Mononuclear cell (primary cell): Measurements from ENCODE around the gene TMEM98. TPM values are rescaled to one million over a fixed set of nuclear protein-coding genes. Genes with fewer than 3 reads are reported as not detected.
"Not testable (repeated sequence)": the region's sequence is repeated elsewhere in the genome, so short reads cannot be mapped to it uniquely, and the experiment has no call there.

Experiments used
- H3K27me3 ChIP-seq: 2 replicates; pipeline ENCODE4 v1.6.0; 2011; ENCODE audit warnings: low read length, control low read depth; ENCODE audit not compliant: insufficient read depth
- H3K4me1 ChIP-seq: 2 replicates; pipeline ENCODE4 v1.5.1; 2011; ENCODE audit warnings: mild to moderate bottlenecking, low read length, control low read depth; ENCODE audit not compliant: insufficient read depth
- H3K4me3 ChIP-seq: 2 replicates; pipeline ENCODE4 v1.5.1; 2011; ENCODE audit warnings: mild to moderate bottlenecking, low read length, moderate library complexity
- H3K9me3 ChIP-seq: 2 replicates; pipeline ENCODE4 v1.5.1; 2011; ENCODE audit warnings: low read depth, mild to moderate bottlenecking, control low read depth, low read length
- total RNA-seq: library from RNA; depleted of rRNA; stranded (reverse); fragments of >200 nt; gene quantifications from one replicate; pipeline ENCODE4 v1.2.3, GENCODE V29; 2012

TMEM98 gene
- total RNA-seq, 1 donor, result not detected

- peaks cover 15% of the 10 kb centered on the region for H3K27me3 ChIP-seq
- H3K4me1 ChIP-seq, result no peaks in the 10 kb centered on the region
- no peaks in the 10 kb centered on the region for H3K9me3 ChIP-seq
- no peak overlapping the region for H3K4me3 ChIP-seq
Measured at GRCh38 chr17:32904891-32905290, 23.1 kb upstream of the TMEM98 start.

DNA sequence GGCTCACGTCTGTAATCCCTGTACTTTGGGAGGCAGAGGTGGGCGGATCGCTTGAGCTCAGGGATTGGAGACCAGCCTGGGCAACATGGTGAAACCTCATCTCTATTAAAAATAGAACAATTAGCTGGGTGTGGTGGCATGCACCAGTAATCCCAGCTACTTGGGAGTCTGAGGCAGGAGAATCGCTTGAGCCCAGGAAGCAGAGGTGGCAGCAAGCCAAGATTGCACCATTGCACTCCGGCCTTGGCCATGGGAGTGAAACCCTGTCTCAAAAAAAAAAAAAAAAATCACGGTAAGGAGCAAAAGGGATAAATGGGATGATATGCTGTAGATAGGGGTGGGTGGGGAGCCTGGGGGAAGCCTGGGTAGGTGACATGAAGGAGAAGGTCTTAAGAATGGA lies 20.4 kb upstream of the TMEM98 start:
- Histone ChIP-seq H3K4me1 (no peaks in the 10 kb centered on the region), H3K9me3 (no peaks in the 10 kb centered on the region), H3K4me3 (no peak overlapping the region), H3K27me3 (peaks cover 15% of the 10 kb centered on the region)

DNA sequence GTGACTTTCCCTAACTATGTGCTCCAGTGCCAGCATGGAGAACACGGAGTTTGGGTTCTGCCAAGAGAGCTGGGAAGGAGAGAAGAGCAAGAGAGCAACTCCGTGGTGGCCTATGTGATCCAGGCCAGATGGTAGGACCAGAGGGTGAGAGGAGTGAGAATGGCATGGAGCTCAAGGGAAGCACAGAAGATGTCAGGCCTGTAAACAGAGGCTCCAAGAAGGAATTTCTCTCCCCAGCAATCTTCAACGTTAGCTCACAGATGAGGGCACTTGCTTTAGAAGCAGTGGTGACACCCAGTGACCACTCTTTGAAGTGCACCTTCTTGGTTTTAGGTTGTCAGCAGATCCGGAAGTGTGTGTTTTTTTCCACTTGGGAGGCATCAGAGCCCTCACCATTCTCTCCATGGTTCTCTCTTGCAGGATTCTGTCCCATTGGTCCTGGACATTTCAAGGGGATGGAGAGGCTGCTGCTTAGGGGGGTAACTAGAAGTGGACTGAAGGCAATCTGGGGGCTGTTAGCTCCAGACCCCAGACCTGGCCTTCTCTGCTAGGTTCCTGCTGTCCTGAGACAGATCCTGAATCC lies 18.1 kb upstream of the TMEM98 start:
- no peaks in the 10 kb centered on the region for H3K4me1 ChIP-seq
- no peaks in the 10 kb centered on the region for H3K9me3 ChIP-seq
- no peak overlapping the region for H3K4me3 ChIP-seq
- H3K27me3 ChIP-seq, result peaks cover 7% of the 10 kb centered on the region

- no peak overlapping the region for H3K4me3 ChIP-seq
- no peaks in the 10 kb centered on the region for H3K4me1 ChIP-seq
- peaks cover 1% of the 10 kb centered on the region for H3K27me3 ChIP-seq
- H3K9me3 ChIP-seq, result no peaks in the 10 kb centered on the region
Measured at GRCh38 chr17:32910769-32911168, 17.2 kb upstream of the TMEM98 start.

- Histone ChIP-seq H3K4me3 (no peak overlapping the region), H3K4me1 (no peaks in the 10 kb centered on the region)
Measured at GRCh38 chr17:32912218-32912897, 15.6 kb upstream of the TMEM98 start.

DNA sequence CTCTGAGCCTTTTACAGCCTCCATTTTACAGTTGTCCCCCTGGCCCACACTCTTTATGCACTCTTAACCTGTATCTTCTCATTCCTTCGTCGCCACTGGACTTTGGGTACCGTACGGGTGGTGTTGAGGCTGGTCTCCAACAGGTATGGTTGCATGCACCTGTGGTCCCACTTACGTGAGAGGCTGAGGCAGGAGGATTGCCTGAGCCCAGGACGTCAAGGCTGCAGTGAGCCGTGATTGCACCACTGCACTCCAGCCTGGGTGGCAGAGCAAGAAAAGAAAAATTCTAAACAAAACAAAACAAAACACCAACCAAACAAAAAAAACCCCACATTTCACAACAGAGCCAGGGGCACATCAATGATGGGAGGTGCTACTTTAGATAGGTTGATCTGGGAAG lies 14.4 kb upstream of the TMEM98 start:
- Histone ChIP-seq H3K4me1 (no peaks in the 10 kb centered on the region), H3K27me3 (no peaks in the 10 kb centered on the region), H3K4me3 (no peak overlapping the region), H3K9me3 (no peaks in the 10 kb centered on the region)

More at GRCh38 chr17:32912218-32912897, 15.6 kb upstream of the TMEM98 start:
- H3K9me3 ChIP-seq, result no peaks in the 10 kb centered on the region
- no peaks in the 10 kb centered on the region for H3K27me3 ChIP-seq

- no peaks in the 10 kb centered on the region for H3K4me1 ChIP-seq
- H3K27me3 ChIP-seq, result no peaks in the 10 kb centered on the region
- H3K4me3 ChIP-seq, result no peak overlapping the region
- H3K9me3 ChIP-seq, result no peaks in the 10 kb centered on the region
Measured at GRCh38 chr17:32914181-32914580, 13.8 kb upstream of the TMEM98 start.

GRCh38 chr17:32915245-32915644 lies 12.7 kb upstream of the TMEM98 start:
- Histone ChIP-seq H3K9me3 (no peaks in the 10 kb centered on the region), H3K27me3 (no peaks in the 10 kb centered on the region), H3K4me1 (no peaks in the 10 kb centered on the region), H3K4me3 (no peak overlapping the region)

DNA sequence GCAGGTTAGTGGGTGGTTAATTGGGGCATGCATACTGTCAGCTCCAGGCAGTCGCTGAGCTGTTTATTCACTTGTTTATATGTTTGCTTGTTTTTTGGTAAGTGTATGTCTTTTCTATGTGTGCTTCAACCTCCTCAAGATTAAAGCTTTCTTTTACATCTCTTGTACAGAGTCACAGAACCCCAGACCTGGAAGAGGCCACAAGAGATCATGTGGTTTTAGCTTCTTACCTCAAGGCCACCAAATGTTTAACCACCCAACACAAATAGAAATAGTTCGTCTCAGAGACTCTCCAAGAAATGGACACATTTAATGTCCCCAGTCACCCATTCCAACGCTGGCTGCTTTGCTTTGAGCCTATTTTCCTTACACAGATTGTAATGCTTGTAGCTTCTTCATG lies 11.8 kb upstream of the TMEM98 start:
- Histone ChIP-seq H3K4me1 (no peaks in the 10 kb centered on the region), H3K4me3 (no peak overlapping the region), H3K27me3 (no peaks in the 10 kb centered on the region), H3K9me3 (no peaks in the 10 kb centered on the region)

- Histone ChIP-seq H3K27me3 (no peaks in the 10 kb centered on the region), H3K4me3 (no peak overlapping the region), H3K4me1 (no peaks in the 10 kb centered on the region), H3K9me3 (no peaks in the 10 kb centered on the region)
Measured at GRCh38 chr17:32917081-32917480, 10.9 kb upstream of the TMEM98 start.

GRCh38 chr17:32917842-32918241 lies 10.1 kb upstream of the TMEM98 start:
- H3K4me3 ChIP-seq, result no peak overlapping the region
- H3K4me1 ChIP-seq, result no peaks in the 10 kb centered on the region
- no peaks in the 10 kb centered on the region for H3K27me3 ChIP-seq
- H3K9me3 ChIP-seq, result no peaks in the 10 kb centered on the region

- not testable (repeated sequence) for H3K4me3 ChIP-seq, H3K27me3 ChIP-seq, H3K4me1 ChIP-seq, H3K9me3 ChIP-seq
Measured at GRCh38 chr17:32919876-32920275, 8.1 kb upstream of the TMEM98 start.

DNA sequence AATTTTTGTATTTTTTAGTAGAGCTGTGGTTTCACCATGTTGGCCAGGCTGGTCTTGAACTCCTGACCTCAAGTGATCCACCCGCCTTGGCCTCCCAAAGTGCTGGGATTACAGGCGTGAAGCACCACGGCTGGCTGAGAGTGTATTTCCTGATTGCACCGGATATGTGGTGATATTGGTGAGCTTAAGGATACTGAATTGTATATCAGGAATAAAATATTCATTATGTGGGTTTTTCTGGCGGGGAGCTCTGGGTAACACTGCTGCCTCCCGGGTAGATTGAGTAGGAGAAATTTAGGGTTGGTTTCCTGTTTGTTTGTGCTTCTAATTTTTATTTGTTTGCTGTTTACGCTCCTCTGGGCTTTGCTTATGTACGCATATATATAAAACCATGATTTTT lies 7.7 kb upstream of the TMEM98 start:
- Histone ChIP-seq H3K27me3 (no peaks in the 10 kb centered on the region), H3K4me3 (no peak overlapping the region), H3K9me3 (no peaks in the 10 kb centered on the region), H3K4me1 (no peaks in the 10 kb centered on the region)

DNA sequence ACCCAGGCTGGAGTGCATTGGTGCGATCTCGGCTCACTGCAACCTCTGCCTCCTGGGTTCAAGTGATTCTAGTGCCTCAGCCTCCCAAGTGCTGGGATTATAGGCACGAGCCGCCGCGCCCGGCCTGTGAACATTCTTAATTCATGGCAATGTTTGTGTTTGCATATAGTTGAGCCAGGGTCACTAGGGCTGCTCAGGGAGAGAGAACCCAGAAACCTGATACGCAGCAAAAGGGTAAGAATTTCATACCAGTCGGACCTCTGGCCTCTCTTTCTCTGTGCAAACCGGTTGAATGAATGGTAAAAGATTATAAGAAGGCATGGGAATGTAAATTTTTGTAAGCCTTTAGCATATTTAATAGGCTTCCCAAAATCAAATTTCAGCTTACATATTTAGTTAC lies 6.9 kb upstream of the TMEM98 start:
- H3K4me1 ChIP-seq, result no peaks in the 10 kb centered on the region
- peaks cover 2% of the 10 kb centered on the region for H3K27me3 ChIP-seq
- no peaks in the 10 kb centered on the region for H3K9me3 ChIP-seq
- H3K4me3 ChIP-seq, result no peak overlapping the region

GRCh38 chr17:32923905-32924304 lies 4.0 kb upstream of the TMEM98 start:
- not testable (repeated sequence) for H3K4me3 ChIP-seq, H3K9me3 ChIP-seq, H3K4me1 ChIP-seq
- H3K27me3 ChIP-seq, result peaks cover 22% of the 10 kb centered on the region

GRCh38 chr17:32926183-32926582 lies 1.8 kb upstream of the TMEM98 start:
- peaks cover 39% of the 10 kb centered on the region for H3K27me3 ChIP-seq
- no peaks in the 10 kb centered on the region for H3K9me3 ChIP-seq
- peaks cover 4% of the 10 kb centered on the region for H3K4me1 ChIP-seq
- H3K4me3 ChIP-seq, result no peak overlapping the region
